Activated T-cell treated with anti-CD3 and anti-CD28 coated beads, Interleukin-2, amount 50 U/mL, for 72 hours (primary cell): ENCODE measurements around the gene PREX1. TPM values are rescaled to one million over a fixed set of nuclear protein-coding genes. Genes with fewer than 3 reads are reported as not detected.

Experiments used
- ATAC-seq, 2 donors: fragments of 150-1000 bp; cut with Tn5 transposase; replicated peaks in 1 of 2; 2 replicates each; pipeline ENCODE4 v1.10.0; 2021; ENCODE audit warnings: moderate library complexity in 2 of 2, mild to moderate bottlenecking in 1 of 2
- DNase-seq, 2 donors: peaks; one replicate each; pipeline ENCODE4 v3.0.0; 2021 to 2022; ENCODE audit warnings: mixed read lengths in 1 of 2
- H3K27ac Mint-ChIP-seq: one replicate; pipeline ENCODE4 v1.8.0; 2022; ENCODE audit warnings: mild to moderate bottlenecking, moderate library complexity, mixed read lengths
- H3K27me3 Mint-ChIP-seq: one replicate; pipeline ENCODE4 v1.8.0; 2022; ENCODE audit warnings: low read depth, mixed read lengths
- H3K36me3 Mint-ChIP-seq, 2 donors: one replicate each; pipeline ENCODE4 v1.8.0; 2022; ENCODE audit warnings: mixed read lengths in 2 of 2, mild to moderate bottlenecking in 1 of 2; ENCODE audit not compliant: insufficient read depth in 2 of 2
- H3K4me1 Mint-ChIP-seq: one replicate; pipeline ENCODE4 v1.8.0; 2022; ENCODE audit warnings: low read depth, mixed read lengths
- H3K4me3 Mint-ChIP-seq, 2 donors: one replicate each; pipeline ENCODE4 v1.8.0; 2022; ENCODE audit warnings: mild to moderate bottlenecking in 2 of 2, mixed read lengths in 2 of 2, moderate library complexity in 2 of 2
- H3K9me3 Mint-ChIP-seq, 2 donors: one replicate each; pipeline ENCODE4 v1.8.0; 2022; ENCODE audit warnings: mixed read lengths in 2 of 2
- total RNA-seq, 2 donors: library from RNA; stranded (reverse); gene quantifications; one replicate each; pipeline ENCODE4 v1.2.3, GENCODE V29; 2022

PREX1 gene
- total RNA-seq, 2 donors from 2014 or later, result 85.6 to 112 TPM

GRCh38 chr20:48809673-48810072 is 18.1 kb downstream of the PREX1 start:
- H3K27ac Mint-ChIP-seq, result no peak overlapping the region
- DNase-seq (no peak), ATAC-seq (no peak)
- H3K36me3 Mint-ChIP-seq, result peaks cover 8 to 17% of the 10 kb centered on the region in 2 donors
- no peak overlapping the region for H3K4me3 Mint-ChIP-seq
- peaks cover 11% of the 10 kb centered on the region for H3K4me1 Mint-ChIP-seq
- H3K9me3 Mint-ChIP-seq, result peaks cover 0 to 4% of the 10 kb centered on the region in 2 donors
- H3K27me3 Mint-ChIP-seq, result no peaks in the 10 kb centered on the region

GRCh38 chr20:48808382-48809034 is 19.3 kb downstream of the PREX1 start:
- Mint-ChIP-seq H3K27ac (no peak overlapping the region), H3K27me3 (no peaks in the 10 kb centered on the region), H3K9me3 (peaks cover 0 to 4% of the 10 kb centered on the region in 2 donors), H3K4me3 (no peak overlapping the region), H3K36me3 (peaks cover 8 to 18% of the 10 kb centered on the region in 2 donors), H3K4me1 (peaks cover 20% of the 10 kb centered on the region)
- DNase-seq, result no peak
- no peak for ATAC-seq

GRCh38 chr20:48807586-48808381 is 20.0 kb downstream of the PREX1 start:
- Mint-ChIP-seq H3K36me3 (peaks cover 8 to 18% of the 10 kb centered on the region in 2 donors), H3K27me3 (no peaks in the 10 kb centered on the region), H3K9me3 (peaks cover 0 to 4% of the 10 kb centered on the region in 2 donors), H3K4me3 (no peak overlapping the region), H3K4me1 (peaks cover 20% of the 10 kb centered on the region), H3K27ac (no peak overlapping the region)
- DNase-seq (no peak), ATAC-seq (no peak)

GRCh38 chr20:48807051-48807450 is 20.7 kb downstream of the PREX1 start:
- peaks cover 0 to 4% of the 10 kb centered on the region in 2 donors for H3K9me3 Mint-ChIP-seq
- ATAC-seq (no peak), DNase-seq (no peak)
- peaks cover 8 to 18% of the 10 kb centered on the region in 2 donors for H3K36me3 Mint-ChIP-seq
- H3K27ac Mint-ChIP-seq, result no peak overlapping the region
- peaks cover 27% of the 10 kb centered on the region for H3K4me1 Mint-ChIP-seq
- H3K27me3 Mint-ChIP-seq, result no peaks in the 10 kb centered on the region
- no peak overlapping the region for H3K4me3 Mint-ChIP-seq

GRCh38 chr20:48805716-48806115 is 22.1 kb downstream of the PREX1 start:
- H3K9me3 Mint-ChIP-seq, result peaks cover 0 to 4% of the 10 kb centered on the region in 2 donors
- no peak for ATAC-seq
- H3K27ac Mint-ChIP-seq, result no peak overlapping the region
- peaks cover 31% of the 10 kb centered on the region for H3K4me1 Mint-ChIP-seq
- H3K36me3 Mint-ChIP-seq, result peaks cover 8 to 18% of the 10 kb centered on the region in 2 donors
- no peaks in the 10 kb centered on the region for H3K27me3 Mint-ChIP-seq
- H3K4me3 Mint-ChIP-seq, result no peak overlapping the region
- DNase-seq, result no peak

GRCh38 chr20:48805286-48805685 is 22.5 kb downstream of the PREX1 start:
- DNase-seq, result no peak
- peaks cover 31% of the 10 kb centered on the region for H3K4me1 Mint-ChIP-seq

GRCh38 chr20:48804300-48804980 is 23.4 kb downstream of the PREX1 start:
- H3K27ac Mint-ChIP-seq, result no peak overlapping the region
- peaks cover 0 to 4% of the 10 kb centered on the region in 2 donors for H3K9me3 Mint-ChIP-seq
- H3K27me3 Mint-ChIP-seq, result no peaks in the 10 kb centered on the region
- peaks cover 8 to 17% of the 10 kb centered on the region in 2 donors for H3K36me3 Mint-ChIP-seq
- ATAC-seq (no peak), DNase-seq (no peak)
- H3K4me3 Mint-ChIP-seq, result no peak overlapping the region
- H3K4me1 Mint-ChIP-seq, result peaks cover 31% of the 10 kb centered on the region

More at GRCh38 chr20:48805286-48805685, 22.5 kb downstream of the PREX1 start:
- peaks cover 0 to 4% of the 10 kb centered on the region in 2 donors for H3K9me3 Mint-ChIP-seq
- H3K27me3 Mint-ChIP-seq, result no peaks in the 10 kb centered on the region
- H3K27ac Mint-ChIP-seq, result no peak overlapping the region
- H3K4me3 Mint-ChIP-seq, result no peak overlapping the region
- H3K36me3 Mint-ChIP-seq, result peaks cover 8 to 18% of the 10 kb centered on the region in 2 donors
- no peak for ATAC-seq

GRCh38 chr20:48803176-48804053 is 24.4 kb downstream of the PREX1 start:
- ATAC-seq, result no peak
- no peak for DNase-seq
- peaks cover 0 to 4% of the 10 kb centered on the region in 2 donors for H3K9me3 Mint-ChIP-seq
- H3K27ac Mint-ChIP-seq, result no peak overlapping the region
- H3K27me3 Mint-ChIP-seq, result no peaks in the 10 kb centered on the region
- H3K36me3 Mint-ChIP-seq, result peaks cover 6 to 13% of the 10 kb centered on the region in 2 donors
- H3K4me3 Mint-ChIP-seq, result no peak overlapping the region
- H3K4me1 Mint-ChIP-seq, result peaks cover 38% of the 10 kb centered on the region

GRCh38 chr20:48802647-48803046 is 25.2 kb downstream of the PREX1 start:
- Mint-ChIP-seq H3K36me3 (peaks cover 6 to 13% of the 10 kb centered on the region in 2 donors), H3K4me1 (peaks cover 46% of the 10 kb centered on the region), H3K9me3 (peaks cover 0 to 4% of the 10 kb centered on the region in 2 donors), H3K27ac (peak overlapping the region; percentile 51), H3K4me3 (no peak overlapping the region), H3K27me3 (no peaks in the 10 kb centered on the region)
- DNase-seq (no peak), ATAC-seq (no peak)

- DNase-seq (no peak), ATAC-seq (no peak)
- Mint-ChIP-seq H3K36me3 (peaks cover 4 to 9% of the 10 kb centered on the region in 2 donors), H3K4me1 (peaks cover 48% of the 10 kb centered on the region), H3K27me3 (no peaks in the 10 kb centered on the region), H3K9me3 (peaks cover 0 to 4% of the 10 kb centered on the region in 2 donors), H3K4me3 (no peak overlapping the region), H3K27ac (peak overlapping the region; percentile 51)
These were observed 25.6 kb downstream of the PREX1 start for GRCh38 chr20:48802216-48802615.

GRCh38 chr20:48801197-48801596 is 26.6 kb downstream of the PREX1 start:
- ATAC-seq (peak in 1 of 2 donors; percentile 19), DNase-seq (no peak)
- H3K27ac Mint-ChIP-seq, result peak overlapping the region; percentile 44
- H3K36me3 Mint-ChIP-seq, result peaks cover 0 to 3% of the 10 kb centered on the region in 2 donors
- H3K9me3 Mint-ChIP-seq, result no peaks in the 10 kb centered on the region
- peaks cover 48% of the 10 kb centered on the region for H3K4me1 Mint-ChIP-seq
- no peak overlapping the region for H3K4me3 Mint-ChIP-seq
- H3K27me3 Mint-ChIP-seq, result no peaks in the 10 kb centered on the region

- ATAC-seq, result no peak
- H3K36me3 Mint-ChIP-seq, result peaks cover 0 to 3% of the 10 kb centered on the region in 2 donors
- H3K27ac Mint-ChIP-seq, result no peak overlapping the region
- no peak overlapping the region for H3K4me3 Mint-ChIP-seq
- no peak for DNase-seq
- H3K4me1 Mint-ChIP-seq, result peaks cover 56% of the 10 kb centered on the region
- H3K27me3 Mint-ChIP-seq, result no peaks in the 10 kb centered on the region
- H3K9me3 Mint-ChIP-seq, result no peaks in the 10 kb centered on the region
These were observed 27.6 kb downstream of the PREX1 start for GRCh38 chr20:48800177-48800576.
